ENCODE data around the gene SERAC1.
A peak's percentile ranks its signal among the peaks of the same experiment; 100 is the strongest.
"Not testable (repeated sequence)": the region's sequence is repeated elsewhere in the genome, so short reads cannot be mapped to it uniquely, and the experiment has no call there.

The SERAC1 gene

GRCh38 chr6:158174514-158174913 is 6.5 kb upstream of the SERAC1 start:
- DNase-seq, result peak; percentile 96

GRCh38 chr6:158174024-158174423 is 6.0 kb upstream of the SERAC1 start:
- DNase-seq, result peak; percentile 62

- no peak for DNase-seq
Measured at GRCh38 chr6:158172001-158172400, 3.9 kb upstream of the SERAC1 start.

GRCh38 chr6:158170656-158171081 is 2.6 kb upstream of the SERAC1 start:
- peak; percentile 94 for DNase-seq

- DNase-seq, result not testable (repeated sequence)
Measured at GRCh38 chr6:158169634-158170033, 1.6 kb upstream of the SERAC1 start.

- DNase-seq, result no peak
Measured at GRCh38 chr6:158165919-158166416, 2.1 kb downstream of the SERAC1 start.

GRCh38 chr6:158164579-158165170 is 3.4 kb downstream of the SERAC1 start:
- DNase-seq, result no peak

GRCh38 chr6:158161566-158162254 is 6.4 kb downstream of the SERAC1 start:
- DNase-seq, result no peak

- peak; percentile 59 for DNase-seq
Measured at GRCh38 chr6:158160932-158161539, 7.0 kb downstream of the SERAC1 start.

GRCh38 chr6:158158748-158159147 is 9.3 kb downstream of the SERAC1 start:
- DNase-seq, result peak; percentile 19

- DNase-seq, result no peak
Measured at GRCh38 chr6:158158123-158158522, 9.9 kb downstream of the SERAC1 start.

- DNase-seq, result no peak
Measured at GRCh38 chr6:158157064-158157764, 10.8 kb downstream of the SERAC1 start.

- no peak for DNase-seq
Measured at GRCh38 chr6:158154816-158155215, 13.2 kb downstream of the SERAC1 start.

- no peak for DNase-seq
Measured at GRCh38 chr6:158153576-158153975, 14.5 kb downstream of the SERAC1 start.

- DNase-seq, result no peak
Measured at GRCh38 chr6:158152659-158153058, 15.4 kb downstream of the SERAC1 start.

- not testable (repeated sequence) for DNase-seq
Measured at GRCh38 chr6:158152025-158152424, 16.0 kb downstream of the SERAC1 start.

GRCh38 chr6:158150701-158151100 is 17.4 kb downstream of the SERAC1 start:
- peak; percentile 66 for DNase-seq

GRCh38 chr6:158149641-158150040 is 18.4 kb downstream of the SERAC1 start:
- DNase-seq, result peak; percentile 70

GRCh38 chr6:158143700-158144099 is 24.4 kb downstream of the SERAC1 start:
- DNase-seq, result peak; percentile 24

GRCh38 chr6:158142789-158143188 is 25.3 kb downstream of the SERAC1 start:
- DNase-seq, result peak; percentile 58

- peak; percentile 52 for DNase-seq
Measured at GRCh38 chr6:158131926-158132325, 36.1 kb downstream of the SERAC1 start.

- DNase-seq, result no peak
Measured at GRCh38 chr6:158125271-158125670, 42.8 kb downstream of the SERAC1 start.

- DNase-seq, result no peak
Measured at GRCh38 chr6:158124288-158124687, 43.8 kb downstream of the SERAC1 start.

Measured in fibroblast of skin of scalp (primary cell).